Daoy (cell line): ENCODE measurements around the gene EDN1. TPM values are rescaled to one million over a fixed set of nuclear protein-coding genes. Genes with fewer than 3 reads are reported as not detected.
"Not testable (repeated sequence)": the region's sequence is repeated elsewhere in the genome, so short reads cannot be mapped to it uniquely, and the experiment has no call there.

Source experiments
- DNase-seq: peaks from one replicate; pipeline ENCODE4 v3.0.0-alpha.2; 2015; ENCODE audit warnings: low read depth
- total RNA-seq: library from RNA; depleted of rRNA; stranded (reverse); fragments of >200 nt; shearing (Covaris generic); gene quantifications from 2 replicates; pipeline ENCODE4 v1.2.3, GENCODE V29; 2014

The EDN1 gene
- total RNA-seq, 1 experiment from 2014 or later: 36.6 TPM

GRCh38 chr6:12324099-12324498, 33.9 kb downstream of the EDN1 start:
- DNase-seq: peak; percentile 92

- peak; percentile 85 for DNase-seq
Measured at GRCh38 chr6:12324748-12325147, 34.6 kb downstream of the EDN1 start.

GRCh38 chr6:12325872-12326271, 35.7 kb downstream of the EDN1 start:
- DNase-seq: no peak

DNA sequence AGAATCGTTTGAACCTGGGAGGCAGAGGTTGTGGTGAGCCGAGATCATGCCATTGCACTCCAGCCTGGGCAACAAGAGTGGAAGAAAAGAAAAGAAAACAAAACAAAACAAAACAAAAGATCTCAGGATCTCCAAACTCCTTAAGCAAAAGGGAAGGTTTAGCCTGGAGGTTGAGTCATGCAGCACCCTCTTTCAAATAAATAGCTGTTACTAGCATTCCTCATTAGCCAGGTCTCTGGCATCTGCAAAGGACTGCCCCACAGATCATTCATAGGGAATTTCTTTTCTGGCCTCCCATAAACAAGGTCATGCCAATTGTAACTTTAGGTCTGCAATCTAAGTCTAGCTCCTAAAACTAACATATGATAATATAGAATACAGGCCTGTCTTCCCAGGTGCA, 37.2 kb downstream of the EDN1 start:
- peak; percentile 40 for DNase-seq

GRCh38 chr6:12327988-12328387, 37.8 kb downstream of the EDN1 start:
- no peak for DNase-seq

DNA sequence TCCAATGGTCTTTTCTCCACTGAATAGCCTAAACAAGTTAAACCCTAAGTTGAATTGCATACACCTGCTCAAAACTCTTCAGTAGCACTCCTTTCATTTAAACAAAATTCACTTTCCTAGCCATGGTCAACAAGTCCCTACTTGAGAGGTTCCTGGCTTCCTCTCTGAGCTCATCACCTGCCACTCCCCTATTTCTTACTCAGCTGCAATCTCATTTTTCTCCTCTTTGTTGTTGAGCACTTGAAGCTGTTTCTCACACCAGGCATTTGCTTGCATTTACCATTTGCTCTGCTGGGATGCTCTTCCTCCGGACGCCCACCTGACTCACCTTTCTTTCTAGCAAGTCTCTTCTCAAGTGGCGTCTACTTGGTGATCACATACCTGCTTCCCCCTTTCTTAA, 38.5 kb downstream of the EDN1 start:
- DNase-seq: no peak

GRCh38 chr6:12331474-12331873, 41.3 kb downstream of the EDN1 start:
- peak; percentile 29 for DNase-seq

- DNase-seq: peak; percentile 36
Measured at GRCh38 chr6:12331951-12332749, 42.0 kb downstream of the EDN1 start.

DNA sequence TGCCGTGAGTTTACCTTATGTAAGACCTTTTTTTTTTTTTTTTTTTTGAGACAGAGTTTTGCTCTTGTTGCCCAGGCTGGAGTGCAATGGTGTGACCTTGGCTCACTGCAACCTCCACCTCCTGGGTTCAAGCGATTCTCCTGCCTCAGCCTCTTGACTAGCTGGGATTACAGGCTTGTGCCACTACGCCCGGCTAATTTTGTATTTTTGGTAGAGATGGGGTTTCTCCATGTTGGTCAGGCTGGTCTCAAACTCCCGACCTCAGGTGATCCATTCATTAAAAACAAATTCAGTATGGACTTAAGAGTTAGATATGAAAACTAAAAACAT, 42.6 kb downstream of the EDN1 start:
- DNase-seq: not testable (repeated sequence)

- DNase-seq: no peak
Measured at GRCh38 chr6:12333128-12333527, 43.0 kb downstream of the EDN1 start.

- no peak for DNase-seq
Measured at GRCh38 chr6:12334526-12335130, 44.5 kb downstream of the EDN1 start.

DNA sequence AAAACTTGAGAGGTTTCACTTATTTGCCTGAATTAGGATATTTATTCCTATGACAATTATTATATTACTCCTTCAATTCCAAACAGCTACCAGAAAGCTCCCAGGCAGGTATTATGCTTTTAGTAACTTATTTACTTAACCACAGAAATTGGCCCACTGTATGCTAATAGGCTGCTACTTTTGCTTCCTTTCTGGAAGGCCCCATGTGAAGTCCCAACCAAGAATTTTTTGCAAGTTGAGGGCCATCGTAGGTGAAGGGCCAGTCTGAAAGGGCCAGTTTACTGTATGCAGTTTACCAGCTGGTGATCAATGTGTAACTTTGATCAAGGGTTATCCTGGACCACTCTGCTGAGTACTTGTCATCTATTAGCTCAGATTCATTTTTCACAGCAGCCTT, 45.0 kb downstream of the EDN1 start:
- DNase-seq: no peak

- DNase-seq: no peak
Measured at GRCh38 chr6:12335717-12336116, 45.6 kb downstream of the EDN1 start.

DNA sequence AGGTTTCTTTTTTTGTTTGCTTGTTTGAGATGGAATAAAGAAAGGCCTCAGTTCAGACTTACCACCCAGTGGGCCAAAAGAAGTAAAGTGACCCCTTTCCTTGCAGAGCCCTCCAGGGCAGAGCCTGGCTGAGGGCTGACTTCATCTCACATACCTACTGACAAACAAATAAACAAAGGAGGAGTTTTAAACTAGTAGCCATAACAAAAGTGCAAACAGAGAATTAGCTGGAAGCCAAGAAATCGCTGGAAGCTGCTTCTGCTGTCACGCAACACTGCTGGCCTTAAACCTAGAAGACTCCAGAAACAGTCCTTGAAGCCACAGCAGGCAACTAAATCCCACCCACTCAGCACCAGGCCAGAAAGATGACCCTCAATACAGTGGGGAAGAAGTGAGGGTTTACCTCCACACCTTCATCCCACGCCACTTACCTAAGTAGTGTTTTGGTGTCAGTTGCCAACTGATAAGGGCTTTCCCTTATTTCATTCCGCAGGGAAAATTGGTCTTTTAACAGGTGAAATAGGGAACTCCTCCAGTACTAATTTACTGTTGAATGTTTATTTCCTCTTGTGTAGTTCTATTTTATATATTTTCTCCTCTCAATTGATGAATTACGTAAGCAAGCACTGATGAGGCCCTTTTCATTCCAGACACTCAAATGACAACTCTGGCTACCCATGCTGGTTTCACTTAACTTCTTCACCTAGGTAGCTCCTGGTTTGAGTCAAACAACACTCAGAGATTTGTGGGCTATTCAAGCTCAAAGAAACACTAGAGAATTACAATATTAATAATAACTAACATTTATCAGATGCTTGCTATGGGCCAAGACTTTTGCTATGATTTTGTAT, 46.2 kb downstream of the EDN1 start:
- DNase-seq: no peak

- no peak for DNase-seq
Measured at GRCh38 chr6:12339022-12339421, 48.9 kb downstream of the EDN1 start.

DNA sequence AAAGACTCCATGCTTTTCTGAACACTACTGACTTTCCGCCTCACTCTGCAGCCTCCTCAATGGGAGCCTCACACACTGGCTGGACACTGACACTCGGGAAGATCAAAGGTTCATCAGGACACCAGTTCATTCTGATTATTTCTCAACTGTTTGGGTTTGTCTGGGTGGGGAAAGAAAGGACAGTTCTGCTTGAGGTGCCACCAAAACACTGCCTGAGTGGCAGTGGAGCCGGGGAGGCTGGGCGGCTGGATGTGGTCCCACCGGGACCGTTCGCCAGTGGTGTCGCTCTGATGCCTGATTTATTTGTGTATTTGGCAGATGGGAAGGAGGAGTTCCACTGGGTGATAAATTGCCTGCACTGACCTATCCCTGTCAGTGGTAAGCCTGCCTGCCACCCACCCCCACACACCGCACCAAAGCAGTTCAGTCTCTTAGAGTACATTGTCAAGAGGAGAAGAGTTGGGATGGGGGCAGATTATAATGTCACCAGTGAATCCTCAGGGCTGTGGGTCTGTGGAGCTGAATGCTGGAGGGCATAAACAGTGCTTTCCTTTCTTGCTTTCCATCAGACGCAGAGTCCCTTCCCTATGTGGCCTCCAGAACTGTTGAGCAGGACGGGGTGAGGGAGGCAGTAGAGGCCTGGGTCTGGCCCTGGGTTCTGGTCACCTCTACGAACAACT, 49.8 kb downstream of the EDN1 start:
- no peak for DNase-seq

DNA sequence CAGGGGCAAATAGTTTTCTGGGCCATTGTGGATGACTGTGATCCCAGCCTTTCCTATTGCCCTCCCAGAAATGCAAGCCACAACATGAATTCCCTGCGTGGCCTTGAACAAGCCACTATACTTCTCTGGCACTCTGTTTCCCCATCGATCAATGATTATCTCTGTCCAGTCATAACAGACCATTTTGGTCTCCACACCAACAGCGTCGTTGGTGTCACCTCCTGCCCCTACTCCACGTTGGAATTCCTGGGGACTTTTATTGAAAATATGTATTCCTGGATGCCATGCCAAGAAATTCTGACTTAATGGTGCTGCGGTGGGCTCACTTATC, 50.3 kb downstream of the EDN1 start:
- no peak for DNase-seq

GRCh38 chr6:12342664-12343063, 52.5 kb downstream of the EDN1 start:
- DNase-seq: no peak

DNA sequence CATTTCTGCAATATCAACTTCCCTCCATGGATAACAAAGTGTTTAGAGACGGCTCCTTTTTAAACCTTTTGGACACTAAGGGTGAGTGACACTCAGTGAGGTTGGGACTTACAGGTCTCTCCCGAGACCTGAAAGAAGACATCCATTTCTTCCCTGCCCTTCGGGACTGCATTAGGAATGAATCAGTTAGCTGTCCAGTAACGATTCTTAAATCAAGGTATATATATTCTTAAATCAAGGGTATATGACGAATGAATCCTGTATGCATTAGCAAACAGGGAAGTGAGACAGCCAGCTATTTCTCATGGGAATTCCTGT, 52.9 kb downstream of the EDN1 start:
- DNase-seq: no peak

- peak; percentile 39 for DNase-seq
Measured at GRCh38 chr6:12343440-12344162, 53.4 kb downstream of the EDN1 start.

DNA sequence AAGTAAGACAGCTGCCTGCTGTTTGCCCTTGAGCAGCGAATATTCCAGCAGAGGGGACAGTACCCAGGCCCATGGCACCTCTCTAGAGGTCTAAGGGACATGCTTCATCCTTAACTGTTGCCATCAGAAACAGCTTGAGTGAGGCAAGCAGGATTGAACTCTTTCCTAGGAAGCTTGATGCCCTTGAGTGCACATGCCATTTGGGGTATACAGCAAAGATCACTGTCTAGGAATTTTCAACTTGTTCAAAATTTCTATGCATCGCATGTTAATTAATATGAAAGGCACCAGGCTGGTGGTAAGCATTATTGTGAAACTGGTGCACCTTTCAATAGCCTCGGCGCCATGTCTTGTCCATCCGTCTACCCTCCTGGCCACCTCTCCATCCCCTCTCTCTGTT, 54.1 kb downstream of the EDN1 start:
- no peak for DNase-seq
